CD8-positive, alpha-beta memory T cell (primary cell): ENCODE measurements around the gene TMEM88. TPM values are rescaled to one million over a fixed set of nuclear protein-coding genes. Genes with fewer than 3 reads are reported as not detected.
"Not testable (repeated sequence)": the region's sequence is repeated elsewhere in the genome, so short reads cannot be mapped to it uniquely, and the experiment has no call there.

Source experiments
- CTCF ChIA-PET: fragments of 350-600 bp; sonication (Branson Sonifier 250); formaldehyde crosslinking; loops from one replicate; lab custom pipeline; 2021; ENCODE audit warnings: antibody characterized with exemption; lab: Charles Lee
- POLR2A ChIA-PET: fragments of 350-600 bp; sonication (Branson Sonifier 250); formaldehyde crosslinking; loops from one replicate; lab custom pipeline; 2021; ENCODE audit warnings: antibody characterized with exemption; lab: Charles Lee
- DNase-seq, 5 donors: peaks; one replicate each; pipeline versions ENCODE4 v3.0.0 to v3.0.0-alpha.2; 2020 to 2022; ENCODE audit warnings: mixed read lengths in 1 of 5
- H3K27ac ChIP-seq: one replicate; pipeline ENCODE4 v1.7.0; 2013; ENCODE audit warnings: low read depth, mild to moderate bottlenecking, low read length, moderate library complexity
- H3K27me3 ChIP-seq: 2 replicates; pipeline ENCODE4 v1.7.0; 2013; ENCODE audit warnings: low read length, mild to moderate bottlenecking; ENCODE audit not compliant: insufficient read depth, poor library complexity, severe bottlenecking
- H3K36me3 ChIP-seq: 2 replicates; pipeline ENCODE4 v1.7.0; 2013; ENCODE audit warnings: mild to moderate bottlenecking, low read length, moderate library complexity; ENCODE audit not compliant: insufficient read depth
- H3K4me1 ChIP-seq: 2 replicates; pipeline ENCODE4 v1.7.0; 2013; ENCODE audit warnings: mild to moderate bottlenecking, low read length, moderate library complexity; ENCODE audit not compliant: insufficient read depth
- H3K4me3 ChIP-seq: 2 replicates; pipeline ENCODE4 v1.7.0; 2013; ENCODE audit warnings: mild to moderate bottlenecking, low read length
- H3K9me3 ChIP-seq: 2 replicates; pipeline ENCODE4 v1.7.0; 2013; ENCODE audit warnings: mild to moderate bottlenecking, low read length
- H3K27ac Mint-ChIP-seq, 8 donors: one replicate each; pipeline ENCODE4 v1.8.0; 2020 to 2021; ENCODE audit warnings: mixed read lengths in 8 of 8, mild to moderate bottlenecking in 6 of 8, inconsistent platforms in 3 of 8, moderate library complexity in 3 of 8
- H3K27me3 Mint-ChIP-seq, 2 donors: one replicate each; pipeline ENCODE4 v1.8.0; 2020 to 2021; ENCODE audit warnings: mixed read lengths in 2 of 2, mild to moderate bottlenecking in 1 of 2, moderate library complexity in 1 of 2
- H3K36me3 Mint-ChIP-seq, 3 donors: one replicate each; pipeline ENCODE4 v1.8.0; 2020 to 2021; ENCODE audit warnings: mixed read lengths in 3 of 3, inconsistent platforms in 1 of 3, mild to moderate bottlenecking in 1 of 3
- H3K4me1 Mint-ChIP-seq, 3 donors: one replicate each; pipeline ENCODE4 v1.8.0; 2020 to 2021; ENCODE audit warnings: mixed read lengths in 3 of 3, inconsistent platforms in 1 of 3, mild to moderate bottlenecking in 1 of 3
- H3K4me3 Mint-ChIP-seq, 7 donors: one replicate each; pipeline ENCODE4 v1.8.0; 2020 to 2021; ENCODE audit warnings: mixed read lengths in 7 of 7, mild to moderate bottlenecking in 6 of 7, moderate library complexity in 4 of 7, inconsistent platforms in 2 of 7
- H3K9me3 Mint-ChIP-seq, 5 donors: one replicate each; pipeline ENCODE4 v1.8.0; 2020 to 2022; ENCODE audit warnings: mixed read lengths in 5 of 5, mild to moderate bottlenecking in 3 of 5, moderate library complexity in 2 of 5, inconsistent platforms in 1 of 5
- polyA plus RNA-seq: library from polyadenylated mRNA; unstranded; fragments of 300-500 nt; fragmentation: Illumina TruSeq; gene quantifications from one replicate; pipeline ENCODE4 v1.2.3, GENCODE V29; 2021
- total RNA-seq, 2 experiments: library from RNA; stranded (reverse); gene quantifications; one replicate each; pipeline ENCODE4 v1.2.3, GENCODE V29; 2021

TMEM88 gene
- total and polyA plus RNA-seq, 3 experiments from 2014 or later, result 5.3 to 5.5 TPM; not detected in 1

DNA sequence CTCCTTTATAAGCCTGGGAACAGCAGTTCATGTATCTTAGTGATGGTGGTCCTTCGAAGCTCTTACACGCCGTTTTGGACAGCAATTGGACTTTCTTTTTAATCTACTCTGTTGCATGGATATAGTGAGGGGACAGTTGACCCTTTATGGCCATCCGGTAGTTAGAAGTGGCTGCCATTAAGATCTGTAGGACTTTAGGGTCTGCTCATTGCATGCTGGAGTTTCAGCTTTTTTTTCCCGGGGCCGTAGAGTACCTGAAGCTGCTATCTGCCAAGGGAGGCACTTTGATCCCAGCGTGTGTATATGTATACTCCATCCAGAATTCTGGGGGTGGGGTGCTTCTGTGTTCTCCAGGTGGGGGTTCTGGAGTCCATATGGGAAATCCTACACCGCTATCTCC lies 4.2 kb downstream of the TMEM88 start:
- H3K27ac Mint-ChIP-seq, result peak overlapping the region in 3 of 8 donors; percentile 49 to 76 (median 54)
- H3K4me3 Mint-ChIP-seq, result peak overlapping the region in 1 of 7 donors; percentile 49
- POLR2A ChIA-PET, result interaction anchor here (0.6 kb wide), 1 partner anchor 33 kb away, joined by 7 read pairs; no protein-coding TSS in a partner anchor

DNA sequence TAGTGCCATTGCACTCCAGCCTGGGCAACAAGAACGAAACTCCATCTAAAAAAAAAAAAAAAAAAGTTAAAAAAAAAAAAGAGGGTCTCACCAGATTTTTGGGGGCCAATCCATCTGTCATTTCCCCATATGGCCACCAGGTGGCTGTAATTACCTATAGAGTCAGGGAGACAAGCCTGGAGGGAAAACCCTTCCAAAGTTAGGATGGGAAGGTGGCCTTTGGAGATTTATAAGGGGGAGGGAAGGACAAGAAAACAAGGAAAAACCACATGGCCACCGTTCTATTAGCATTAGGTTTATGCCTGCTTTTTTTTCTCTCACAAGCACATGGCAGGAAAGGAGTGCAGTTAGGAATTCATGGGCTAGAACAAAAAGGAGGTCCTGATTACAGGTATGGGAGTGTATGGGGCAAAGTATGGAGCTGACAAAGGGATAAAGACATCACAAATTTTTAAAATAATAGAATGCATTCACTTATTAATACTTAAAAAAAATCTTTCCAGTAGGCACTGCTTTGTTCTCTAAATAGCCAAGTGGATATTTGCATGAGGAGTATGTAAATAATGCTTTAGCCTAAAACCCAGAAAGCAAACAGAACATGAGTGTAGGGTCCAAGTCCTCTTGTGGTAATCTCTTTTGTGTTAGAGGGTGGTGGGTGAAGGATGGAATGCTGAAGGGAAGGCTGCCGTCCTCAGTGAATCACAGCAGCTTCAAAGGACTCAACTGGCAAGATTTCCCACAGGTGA lies 8.0 kb downstream of the TMEM88 start:
- POLR2A ChIA-PET, result interaction anchor here (0.7 kb wide), 2 partner anchors 11 to 175 kb away, joined by 3 to 5 read pairs; no protein-coding TSS in a partner anchor
- CTCF ChIA-PET, result interaction anchor here (0.7 to 14.1 kb wide), 24 partner anchors 11 to 367 kb away, joined by 3 to 175 read pairs (median 4); partner anchors contain the start of gene RNF227
- DNase-seq, result peak in 4 of 5 donors; percentile 49 to 70 (median 60)
- Mint-ChIP-seq H3K36me3 (peaks cover 0 to 14% (median 5%) of the 10 kb centered on the region in 3 donors), H3K27ac (peak overlapping the region in 3 of 8 donors; percentile 12 to 58 (median 40)), H3K27me3 (no peaks in the 10 kb centered on the region), H3K9me3 (no peaks in the 10 kb centered on the region), H3K4me3 (no peak overlapping the region), H3K4me1 (peaks cover 17 to 18% (median 17%) of the 10 kb centered on the region in 3 donors)
- Histone ChIP-seq H3K4me3 (no peak overlapping the region), H3K27me3 (no peaks in the 10 kb centered on the region), H3K27ac (no peak overlapping the region), H3K36me3 (no peaks in the 10 kb centered on the region), H3K9me3 (no peaks in the 10 kb centered on the region), H3K4me1 (peaks cover 17% of the 10 kb centered on the region)

More for the DNA sequence above, 4.2 kb downstream of the TMEM88 start:
- Mint-ChIP-seq H3K27me3 (no peaks in the 10 kb centered on the region), H3K9me3 (no peaks in the 10 kb centered on the region), H3K4me1 (peaks cover 5 to 10% (median 7%) of the 10 kb centered on the region in 3 donors), H3K36me3 (peaks cover 0 to 18% (median 0%) of the 10 kb centered on the region in 3 donors)
- Histone ChIP-seq H3K27ac (no peak overlapping the region), H3K9me3 (no peaks in the 10 kb centered on the region), H3K36me3 (no peaks in the 10 kb centered on the region), H3K4me1 (peaks cover 21% of the 10 kb centered on the region), H3K4me3 (no peak overlapping the region), H3K27me3 (no peaks in the 10 kb centered on the region)
- no peak for DNase-seq
- CTCF ChIA-PET, result interaction anchor here (1.9 to 14.1 kb wide), 3 partner anchors 12 to 130 kb away, joined by 4 to 175 read pairs (median 6); no protein-coding TSS in a partner anchor

DNA sequence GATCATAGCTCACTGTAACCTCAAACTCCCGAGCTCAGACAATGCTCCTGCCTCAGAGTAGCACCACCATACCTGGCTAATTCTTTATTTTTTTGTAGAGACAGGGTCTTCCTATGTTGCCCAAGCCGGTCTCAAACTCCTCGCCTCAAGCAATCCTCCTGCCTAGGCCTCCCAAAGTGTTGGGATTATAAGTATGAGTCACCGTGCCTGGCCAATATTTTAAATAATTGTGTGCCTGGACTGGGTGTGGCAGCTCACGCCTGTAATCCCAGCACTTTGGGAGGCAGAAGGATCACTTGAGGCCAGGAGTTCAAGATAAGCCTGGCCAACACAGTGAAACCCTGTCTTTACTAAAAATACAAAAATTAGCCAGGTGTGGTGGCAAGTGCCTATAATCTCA lies 9.5 kb downstream of the TMEM88 start:
- not testable (repeated sequence) for H3K27me3 Mint-ChIP-seq, H3K9me3 ChIP-seq, H3K27ac ChIP-seq, H3K4me3 ChIP-seq, H3K27me3 ChIP-seq, H3K36me3 ChIP-seq, H3K9me3 Mint-ChIP-seq, H3K4me3 Mint-ChIP-seq, DNase-seq
- peaks cover 19% of the 10 kb centered on the region for H3K4me1 ChIP-seq
- ChIA-PET POLR2A (interaction anchor here (0.7 to 0.9 kb wide), 2 partner anchors 21 to 46 kb away, joined by 3 to 5 read pairs; no protein-coding TSS in a partner anchor), CTCF (interaction anchor here (1.1 to 14.1 kb wide), 10 partner anchors 8 to 192 kb away, joined by 3 to 175 read pairs (median 6); no protein-coding TSS in a partner anchor)
- Mint-ChIP-seq H3K27ac (peak overlapping the region in 1 of 8 donors; percentile 10), H3K36me3 (peaks cover 0 to 14% (median 5%) of the 10 kb centered on the region in 3 donors), H3K4me1 (peaks cover 28 to 30% (median 30%) of the 10 kb centered on the region in 3 donors)

DNA sequence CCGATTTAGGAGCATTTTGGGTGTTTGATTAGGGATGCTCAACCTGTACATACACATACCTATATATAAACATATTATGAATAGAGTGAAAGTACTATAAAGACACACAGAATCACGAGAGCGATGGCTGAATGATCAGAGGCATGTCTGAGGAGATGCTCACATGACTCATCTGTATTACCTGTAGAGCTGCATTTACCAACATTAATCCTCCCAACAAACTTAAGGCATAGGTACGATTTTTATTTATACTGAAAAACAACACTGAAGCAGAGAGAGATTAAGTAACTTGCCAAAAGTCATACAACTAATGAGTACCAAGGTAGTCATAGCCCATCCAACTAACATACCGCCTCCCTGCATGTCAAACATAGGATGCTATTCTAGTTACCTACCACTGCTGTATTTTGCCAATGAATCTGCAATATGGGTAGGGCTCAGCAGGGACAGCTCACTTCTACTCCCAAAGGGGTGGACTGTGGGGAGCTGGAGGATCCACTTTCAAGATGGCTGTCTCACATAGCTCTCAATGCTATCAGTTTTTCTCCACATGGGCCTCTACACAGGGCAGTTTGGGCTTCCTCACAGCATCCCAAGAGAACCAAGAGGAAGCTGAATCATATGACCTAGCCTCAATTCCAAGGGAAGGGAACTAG lies 10.3 kb downstream of the TMEM88 start:
- no peaks in the 10 kb centered on the region for H3K9me3 ChIP-seq
- H3K36me3 ChIP-seq, result no peaks in the 10 kb centered on the region
- H3K4me1 ChIP-seq, result peaks cover 19% of the 10 kb centered on the region
- H3K27me3 ChIP-seq, result no peaks in the 10 kb centered on the region
- Mint-ChIP-seq H3K4me3 (no peak overlapping the region), H3K27ac (peak overlapping the region in 1 of 8 donors; percentile 17), H3K9me3 (no peaks in the 10 kb centered on the region), H3K36me3 (peaks cover 0 to 10% (median 5%) of the 10 kb centered on the region in 3 donors), H3K4me1 (peaks cover 24 to 34% (median 30%) of the 10 kb centered on the region in 3 donors), H3K27me3 (no peaks in the 10 kb centered on the region)
- DNase-seq, result no peak
- H3K4me3 ChIP-seq, result no peak overlapping the region
- CTCF ChIA-PET, result interaction anchor here (0.7 to 14.1 kb wide), 8 partner anchors 8 to 291 kb away, joined by 3 to 175 read pairs (median 6); no protein-coding TSS in a partner anchor
- POLR2A ChIA-PET, result interaction anchor here (0.6 kb wide), 1 partner anchor 258 kb away, joined by 5 read pairs; no protein-coding TSS in a partner anchor
- H3K27ac ChIP-seq, result no peak overlapping the region

DNA sequence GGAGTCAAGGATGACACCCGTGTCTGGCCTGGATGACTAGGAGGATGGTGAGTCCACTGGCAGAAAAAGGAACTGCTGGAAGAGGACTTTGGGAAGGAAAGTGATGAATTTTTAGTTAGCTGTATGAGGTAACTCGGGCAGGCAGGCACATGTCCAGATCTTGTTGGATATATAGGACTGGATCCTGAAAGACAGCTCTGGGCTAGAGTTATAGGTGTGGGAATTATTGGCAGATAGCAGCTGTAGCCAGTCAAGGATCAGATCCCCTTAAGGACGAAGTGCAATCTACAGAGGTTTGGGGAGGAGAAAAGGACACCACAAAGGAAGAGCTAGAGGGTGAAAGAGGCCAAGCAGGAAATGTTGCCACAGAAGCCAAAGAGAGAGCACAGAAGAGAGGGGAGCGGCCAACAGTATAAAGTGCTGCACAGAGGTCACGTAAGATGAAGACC lies 13.0 kb downstream of the TMEM88 start:
- CTCF ChIA-PET, result interaction anchor here (1.2 to 14.1 kb wide), 4 partner anchors 17 to 121 kb away, joined by 3 to 175 read pairs (median 4); no protein-coding TSS in a partner anchor
- Histone ChIP-seq H3K36me3 (no peaks in the 10 kb centered on the region), H3K4me1 (peaks cover 19% of the 10 kb centered on the region), H3K27me3 (no peaks in the 10 kb centered on the region), H3K27ac (no peak overlapping the region), H3K4me3 (no peak overlapping the region), H3K9me3 (no peaks in the 10 kb centered on the region)
- H3K27me3 Mint-ChIP-seq, result no peaks in the 10 kb centered on the region
- peaks cover 23 to 34% (median 25%) of the 10 kb centered on the region in 3 donors for H3K4me1 Mint-ChIP-seq
- peaks cover 0 to 16% (median 9%) of the 10 kb centered on the region in 3 donors for H3K36me3 Mint-ChIP-seq
- H3K27ac Mint-ChIP-seq, result peak overlapping the region; percentile 59 to 93 (median 82)
- POLR2A ChIA-PET, result no interaction called here
- no peaks in the 10 kb centered on the region for H3K9me3 Mint-ChIP-seq
- H3K4me3 Mint-ChIP-seq, result peak overlapping the region; percentile 10 to 76 (median 64)
- peak in 2 of 5 donors; percentile 19 to 27 for DNase-seq

DNA sequence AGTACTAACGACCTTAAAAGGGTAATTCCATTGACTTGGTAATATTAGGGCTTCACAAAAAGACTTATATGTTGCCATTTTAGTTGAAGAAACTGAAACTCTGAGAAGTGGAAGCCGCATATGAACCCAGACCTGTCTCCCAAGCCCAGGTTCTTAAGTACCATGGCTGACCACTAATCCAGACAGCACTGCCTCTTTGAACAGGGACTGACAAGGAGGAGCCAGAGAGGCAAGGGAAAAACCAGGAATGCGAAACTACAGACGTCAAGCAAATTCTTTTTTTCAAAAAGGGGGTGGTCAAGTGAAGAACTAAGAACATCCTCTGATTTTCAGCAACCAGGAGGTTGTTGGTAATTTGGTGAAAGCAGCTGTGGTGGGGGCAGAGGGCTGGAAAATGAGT lies 18.2 kb downstream of the TMEM88 start:
- CTCF ChIA-PET, result no interaction called here
- H3K36me3 Mint-ChIP-seq, result peaks cover 0 to 34% (median 11%) of the 10 kb centered on the region in 3 donors
- peaks cover 11% of the 10 kb centered on the region for H3K4me1 ChIP-seq
- no peaks in the 10 kb centered on the region for H3K9me3 ChIP-seq
- no peak overlapping the region for H3K27ac ChIP-seq
- H3K27me3 ChIP-seq, result no peaks in the 10 kb centered on the region
- H3K4me3 ChIP-seq, result no peak overlapping the region
- DNase-seq, result no peak
- POLR2A ChIA-PET, result no interaction called here
- peak overlapping the region in 4 of 8 donors; percentile 35 to 72 (median 72) for H3K27ac Mint-ChIP-seq
- no peak overlapping the region for H3K4me3 Mint-ChIP-seq
- H3K9me3 Mint-ChIP-seq, result no peaks in the 10 kb centered on the region
- H3K27me3 Mint-ChIP-seq, result no peaks in the 10 kb centered on the region
- no peaks in the 10 kb centered on the region for H3K36me3 ChIP-seq
- H3K4me1 Mint-ChIP-seq, result peaks cover 21 to 35% (median 22%) of the 10 kb centered on the region in 3 donors

DNA sequence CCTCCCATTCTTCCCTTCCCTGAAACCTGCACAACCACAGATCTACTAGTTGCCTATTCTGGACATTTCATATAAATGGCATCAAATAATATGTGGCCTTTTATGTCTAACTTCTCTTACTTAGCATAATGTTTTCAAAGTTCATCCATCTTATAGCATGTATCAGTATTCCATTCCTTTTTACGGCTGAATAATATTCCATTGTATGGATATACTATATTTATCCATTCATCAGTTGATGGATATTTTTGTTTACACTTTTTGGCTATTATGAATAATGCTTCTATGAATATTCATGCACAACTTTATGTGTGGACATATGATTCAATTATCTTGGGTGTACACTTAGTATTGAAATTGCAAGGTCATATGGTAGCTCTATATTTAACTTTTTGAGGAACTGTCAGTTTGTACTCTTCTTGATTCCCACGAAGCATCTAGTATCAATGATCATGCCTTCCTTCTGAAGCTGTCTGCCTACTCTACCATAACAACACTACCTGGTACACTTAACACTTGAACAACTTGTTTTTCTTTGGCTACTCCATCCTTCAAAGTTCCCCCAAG lies 21.0 kb downstream of the TMEM88 start:
- H3K4me3 ChIP-seq, result no peak overlapping the region
- H3K27me3 ChIP-seq, result no peaks in the 10 kb centered on the region
- no peaks in the 10 kb centered on the region for H3K36me3 ChIP-seq
- ChIA-PET POLR2A (no interaction called here), CTCF (interaction anchor here (1.2 kb wide), 1 partner anchor 9 kb away, joined by 3 read pairs; no protein-coding TSS in a partner anchor)
- Mint-ChIP-seq H3K9me3 (no peaks in the 10 kb centered on the region), H3K27ac (peak overlapping the region in 5 of 8 donors; percentile 0 to 81 (median 29)), H3K4me3 (no peak overlapping the region), H3K27me3 (no peaks in the 10 kb centered on the region), H3K4me1 (peaks cover 11 to 19% (median 12%) of the 10 kb centered on the region in 3 donors), H3K36me3 (peaks cover 0 to 40% (median 11%) of the 10 kb centered on the region in 3 donors)
- no peak overlapping the region for H3K27ac ChIP-seq
- H3K9me3 ChIP-seq, result no peaks in the 10 kb centered on the region
- peaks cover 13% of the 10 kb centered on the region for H3K4me1 ChIP-seq
- DNase-seq, result no peak
